ENCODE data around the gene TLE2. TPM values are rescaled to one million over a fixed set of nuclear protein-coding genes. Genes with fewer than 3 reads are reported as not detected.

TLE2 gene
- total and polyA plus RNA-seq, 2 of the 4 experiments (the other 2 are of a cell fraction): under 0.01 to 0.41 TPM

DNA sequence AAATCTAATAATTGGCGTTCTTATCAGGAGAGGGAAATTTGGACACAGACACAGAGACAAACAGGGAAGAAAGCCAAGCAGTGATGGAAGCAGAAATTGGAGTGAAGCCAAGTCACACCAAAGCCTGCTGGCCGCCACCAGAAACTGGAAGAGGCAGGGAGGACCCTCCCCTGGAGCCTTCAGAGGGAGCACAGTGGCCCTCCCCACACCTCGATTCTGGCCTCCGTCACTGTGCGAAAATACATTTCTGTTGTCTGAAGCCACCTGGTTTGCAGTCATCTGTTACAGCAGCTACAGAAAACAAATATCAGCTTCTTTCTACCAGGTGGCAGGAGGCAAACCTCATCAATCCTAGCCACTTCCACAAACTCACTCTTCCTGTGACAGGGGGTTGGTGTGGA, 60.0 kb downstream of the TLE2 start:
- in situ Hi-C loops (cut with MboI; ENCODE audit: low sequenced_read_pairs) (loop anchor here (25.0 kb wide), 1 partner anchor 518 kb away; the partner anchor contains the start of genes SMIM24 and SMIM44), dilution Hi-C loops (cut with HindIII; ENCODE audit: low sequenced_read_pairs, unreplicated experiment) (no loop called here), intact Hi-C loops (cut with micrococcal nuclease) (no loop called here)
- no peak overlapping the region for H3K4me2 ChIP-seq (ENCODE audit: low read depth, low read length)
- H2BK120ac ChIP-seq (ENCODE audit: low read depth, low read length): no peak overlapping the region
- no peak overlapping the region for H3K14ac ChIP-seq (replicated peaks; ENCODE audit: low read depth, low read length)
- no peaks in the 10 kb centered on the region for H3K36me3 ChIP-seq (ENCODE audit: control insufficient read depth, insufficient read depth, low read length)
- H3K4me1 ChIP-seq (ENCODE audit: control insufficient read depth, insufficient read depth, low read length): peaks cover 4% of the 10 kb centered on the region; the same call in 1 of the 2 replicates
- no TSS peak for BruUV-seq (replicated peaks)
- no peak overlapping the region for H4K5ac ChIP-seq (ENCODE audit: low read depth, low read length)
- H2BK15ac ChIP-seq (ENCODE audit: low read depth, low read length): no peak overlapping the region
- H3K4me3 ChIP-seq (ENCODE audit: insufficient read depth, low read depth, low read length): no peak overlapping the region
- H4K91ac ChIP-seq (ENCODE audit: insufficient read depth, low read depth, low read length): no peak overlapping the region
- no peak for TF ChIP-seq CHD1 (IDR thresholded peaks at IDR 0.05; ENCODE audit: low read depth, low read length)
- TF ChIP-seq, protein P1, sequence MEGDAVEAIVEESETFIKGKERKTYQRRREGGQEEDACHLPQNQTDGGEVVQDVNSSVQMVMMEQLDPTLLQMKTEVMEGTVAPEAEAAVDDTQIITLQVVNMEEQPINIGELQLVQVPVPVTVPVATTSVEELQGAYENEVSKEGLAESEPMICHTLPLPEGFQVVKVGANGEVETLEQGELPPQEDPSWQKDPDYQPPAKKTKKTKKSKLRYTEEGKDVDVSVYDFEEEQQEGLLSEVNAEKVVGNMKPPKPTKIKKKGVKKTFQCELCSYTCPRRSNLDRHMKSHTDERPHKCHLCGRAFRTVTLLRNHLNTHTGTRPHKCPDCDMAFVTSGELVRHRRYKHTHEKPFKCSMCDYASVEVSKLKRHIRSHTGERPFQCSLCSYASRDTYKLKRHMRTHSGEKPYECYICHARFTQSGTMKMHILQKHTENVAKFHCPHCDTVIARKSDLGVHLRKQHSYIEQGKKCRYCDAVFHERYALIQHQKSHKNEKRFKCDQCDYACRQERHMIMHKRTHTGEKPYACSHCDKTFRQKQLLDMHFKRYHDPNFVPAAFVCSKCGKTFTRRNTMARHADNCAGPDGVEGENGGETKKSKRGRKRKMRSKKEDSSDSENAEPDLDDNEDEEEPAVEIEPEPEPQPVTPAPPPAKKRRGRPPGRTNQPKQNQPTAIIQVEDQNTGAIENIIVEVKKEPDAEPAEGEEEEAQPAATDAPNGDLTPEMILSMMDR (conservative IDR thresholded peaks at IDR 0.05; ENCODE audit: low read depth, low read length): no peak
- no peak for TF ChIP-seq FOS (IDR thresholded peaks at IDR 0.05; ENCODE audit: low read depth, low read length)
- no peak for TF ChIP-seq BHLHE40 (IDR thresholded peaks at IDR 0.05; ENCODE audit: low read depth, low read length)
- no peak for TF ChIP-seq RCOR1 (IDR thresholded peaks at IDR 0.05; ENCODE audit: insufficient replicate concordance, low read length)
- TF ChIP-seq CEBPB (IDR thresholded peaks at IDR 0.05; ENCODE audit: low read depth, low read length): no peak
- H4K8ac ChIP-seq (ENCODE audit: low read depth in 2 of 2, low read length in 2 of 2): no peak overlapping the region
- no peak overlapping the region for H2AK5ac ChIP-seq (ENCODE audit: low read depth, low read length)
- no peak overlapping the region for H3K9ac ChIP-seq (ENCODE audit: low read depth, low read length)
- 43% methylated on average over 3 of the region's 5 CpGs; no CpG with 5 or more reads in 1 of the 2 experiments for WGBS, 2 experiments (ENCODE audit: extremely low coverage in 2 of 2, insufficient read length in 1 of 2)
- CTCF ChIA-PET: no interaction called here
- no peak overlapping the region for H3K18ac ChIP-seq (ENCODE audit: low read depth, low read length)
- no peak overlapping the region for H2BK20ac ChIP-seq (ENCODE audit: low read depth, low read length)
- H2AK9ac ChIP-seq (replicated peaks; ENCODE audit: low read depth, low read length, poor library complexity): no peak overlapping the region
- H2BK5ac ChIP-seq (ENCODE audit: low read depth, low read length, poor library complexity, severe bottlenecking): no peak overlapping the region
- H3K9me3 ChIP-seq (ENCODE audit: control insufficient read depth, insufficient read depth, low read length): no peaks in the 10 kb centered on the region
- no peaks in the 10 kb centered on the region for H4K20me1 ChIP-seq (ENCODE audit: insufficient read depth, low read length)
- H3K4ac ChIP-seq (ENCODE audit: low read depth, low read length): no peak overlapping the region
- no peak overlapping the region for H3K23ac ChIP-seq (ENCODE audit: low read depth, low read length)
- DNase-seq (no peak), ATAC-seq (ENCODE audit: low read depth) (no peak)
- H3K9me1 ChIP-seq (ENCODE audit: insufficient read depth, low read length): no peaks in the 10 kb centered on the region
- no peak overlapping the region for H2AFZ ChIP-seq (replicated peaks; ENCODE audit: low read length, poor library complexity)
- POLR2A ChIA-PET (ENCODE audit: unreplicated experiment): no interaction called here
- H3K27me3 ChIP-seq (ENCODE audit: control insufficient read depth, insufficient read depth, low read length): no peaks in the 10 kb centered on the region; the same call in 1 of the 2 replicates
- H3K79me1 ChIP-seq (ENCODE audit: low read depth in 1 of 2, low read length in 2 of 2): no peaks in the 10 kb centered on the region
- no peak overlapping the region for H3K56ac ChIP-seq (ENCODE audit: extremely low read depth, insufficient read depth, low read length)
- H3K27ac ChIP-seq (ENCODE audit: insufficient read depth, low read length): no peak overlapping the region
